Stimulated activated naive CD8-positive, alpha-beta T cell treated with anti-CD3 and anti-CD28 coated beads, Interleukin-15, amount 100 ng/mL, for 72 hours (primary cell): ENCODE measurements around the gene PSMC1.
A peak's percentile ranks its signal among the peaks of the same experiment; 100 is the strongest.
"Not testable (repeated sequence)": the region's sequence is repeated elsewhere in the genome, so short reads cannot be mapped to it uniquely, and the experiment has no call there.

ENCODE experiments used
- ATAC-seq: fragments of 150-1000 bp; cut with Tn5 transposase; 2 replicates; pipeline ENCODE4 v1.10.0; 2021; ENCODE audit warnings: mild to moderate bottlenecking, moderate library complexity
- DNase-seq, 2 donors: peaks; one replicate each; pipeline ENCODE4 v3.0.0; 2021 to 2022
- H3K27ac Mint-ChIP-seq, 2 donors: one replicate each; pipeline ENCODE4 v1.8.0; 2022; ENCODE audit warnings: mild to moderate bottlenecking in 2 of 2, mixed read lengths in 2 of 2, moderate library complexity in 2 of 2
- H3K27me3 Mint-ChIP-seq: one replicate; pipeline ENCODE4 v1.8.0; 2022; ENCODE audit warnings: mixed read lengths
- H3K4me1 Mint-ChIP-seq: one replicate; pipeline ENCODE4 v1.8.0; 2022; ENCODE audit warnings: mild to moderate bottlenecking, mixed read lengths
- H3K4me3 Mint-ChIP-seq, 2 donors: one replicate each; pipeline ENCODE4 v1.8.0; 2022; ENCODE audit warnings: mild to moderate bottlenecking in 2 of 2, mixed read lengths in 2 of 2, moderate library complexity in 1 of 2
- H3K9me3 Mint-ChIP-seq, 2 donors: one replicate each; pipeline ENCODE4 v1.8.0; 2022; ENCODE audit warnings: mixed read lengths in 2 of 2

PSMC1 gene

DNA sequence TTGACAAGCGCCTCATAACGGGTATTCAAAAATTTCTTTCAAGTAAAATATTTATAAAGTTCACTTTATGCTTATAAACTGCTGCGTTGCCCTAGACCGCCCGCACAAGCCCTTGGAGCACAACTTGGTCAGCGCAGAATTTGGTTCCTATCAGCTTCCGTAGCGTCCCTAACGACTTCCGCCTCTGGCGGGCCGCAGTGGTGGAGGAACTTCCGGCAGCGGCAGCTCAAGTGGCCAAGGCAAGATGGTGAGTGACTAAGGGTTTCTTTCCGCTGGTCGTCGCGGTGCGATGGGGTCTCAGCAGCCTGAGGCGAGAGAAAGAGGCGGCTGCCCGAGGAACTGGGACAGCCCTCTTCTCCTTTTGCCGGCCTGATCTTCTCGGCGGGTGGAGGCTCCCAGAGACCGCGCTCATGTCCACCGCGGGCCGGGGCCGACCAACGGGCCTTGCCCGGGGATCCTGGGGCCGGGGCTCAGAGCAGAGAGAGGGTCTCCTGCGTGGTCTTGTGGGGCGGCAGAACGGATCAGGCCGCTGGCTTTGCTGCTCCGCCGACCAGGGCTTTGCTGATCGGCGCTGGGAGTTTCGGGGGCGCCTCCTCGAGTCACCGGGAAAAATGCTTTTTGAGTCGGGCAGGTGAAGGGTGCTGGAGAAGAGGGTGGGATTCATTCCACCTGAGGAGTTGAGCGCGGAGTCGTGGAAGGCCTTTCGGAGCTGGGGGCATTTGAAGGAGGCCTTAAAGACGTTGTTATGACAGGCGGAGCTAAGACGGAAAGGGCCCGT lies at the start of gene PSMC1:
TSS of gene PSMC1 (plus strand) at position 200 of the 778 bp plus-strand sequence. CDS start at position 245, 45 bp downstream.
- peak within 1 kb of the TSS; percentile 99 to 100 for H3K27ac Mint-ChIP-seq
- H3K27me3 Mint-ChIP-seq, result no peaks in the 10 kb centered on the region
- ATAC-seq (peak; percentile 99), DNase-seq (peak; percentile 84 to 93)
- peaks cover 32% of the 10 kb centered on the region for H3K4me1 Mint-ChIP-seq
- H3K9me3 Mint-ChIP-seq, result no peaks in the 10 kb centered on the region
- H3K4me3 Mint-ChIP-seq, result peak within 1 kb of the TSS; percentile 98 to 99

DNA sequence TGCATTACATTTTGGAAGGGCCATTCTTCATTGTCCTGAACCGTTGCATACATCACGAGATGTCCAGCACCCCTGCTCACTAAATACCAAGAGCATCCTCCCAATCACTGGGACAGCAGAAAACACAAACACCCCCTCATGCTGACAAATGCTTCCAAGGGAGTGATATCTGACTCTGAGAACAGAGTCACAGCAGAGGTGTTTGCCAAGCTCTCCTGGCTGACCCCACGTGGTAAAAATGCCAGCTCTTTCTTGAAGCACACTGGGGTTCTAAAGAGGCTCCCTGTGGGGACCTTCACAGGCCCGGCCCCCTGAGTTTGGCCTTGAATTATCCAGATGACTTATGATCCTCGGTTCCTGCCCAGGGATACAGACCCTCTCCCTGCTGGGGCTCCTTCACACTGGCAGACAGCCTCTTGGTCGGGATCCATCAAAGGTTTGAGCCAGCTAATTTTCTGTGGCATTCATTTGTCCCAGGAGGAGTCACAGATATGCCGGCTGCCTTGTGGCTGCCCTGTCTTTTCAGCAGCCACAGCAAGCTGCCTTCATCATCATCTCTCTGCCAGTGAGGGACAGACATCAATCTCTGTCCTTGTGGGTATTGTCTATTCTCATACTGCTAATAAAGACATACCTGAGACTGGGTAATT lies 43.1 kb upstream of the PSMC1 start:
- Mint-ChIP-seq H3K27ac (peak overlapping the region in 1 of 2 donors; percentile 19), H3K4me3 (no peak overlapping the region), H3K9me3 (peaks cover 0 to 16% of the 10 kb centered on the region in 2 donors), H3K4me1 (no peaks in the 10 kb centered on the region), H3K27me3 (peaks cover 8% of the 10 kb centered on the region)
- DNase-seq (no peak), ATAC-seq (no peak)

DNA sequence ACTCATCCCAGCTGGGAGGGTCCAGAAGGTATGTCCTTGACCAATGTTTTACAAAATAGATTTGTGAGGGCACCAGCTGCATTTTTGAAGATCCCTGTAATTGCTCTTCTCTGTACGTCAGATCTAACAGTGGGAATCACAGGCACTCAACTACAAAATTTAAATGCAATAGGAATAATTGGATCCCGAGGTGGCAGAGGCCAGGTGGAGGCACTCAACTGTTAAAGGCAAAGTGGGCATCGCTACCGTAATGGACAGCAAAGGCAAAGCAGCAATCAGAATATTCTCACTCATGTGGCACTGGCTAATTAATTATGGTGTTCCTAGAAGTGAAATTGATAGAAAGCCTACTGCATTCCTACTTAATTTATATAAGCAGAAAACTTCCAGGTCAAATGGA lies 27.9 kb upstream of the PSMC1 start:
- ATAC-seq (no peak), DNase-seq (no peak)
- Mint-ChIP-seq H3K4me1 (no peaks in the 10 kb centered on the region), H3K4me3 (no peak overlapping the region), H3K27me3 (peaks cover 2% of the 10 kb centered on the region), H3K27ac (no peak overlapping the region), H3K9me3 (peaks cover under 1 to 11% of the 10 kb centered on the region in 2 donors)

DNA sequence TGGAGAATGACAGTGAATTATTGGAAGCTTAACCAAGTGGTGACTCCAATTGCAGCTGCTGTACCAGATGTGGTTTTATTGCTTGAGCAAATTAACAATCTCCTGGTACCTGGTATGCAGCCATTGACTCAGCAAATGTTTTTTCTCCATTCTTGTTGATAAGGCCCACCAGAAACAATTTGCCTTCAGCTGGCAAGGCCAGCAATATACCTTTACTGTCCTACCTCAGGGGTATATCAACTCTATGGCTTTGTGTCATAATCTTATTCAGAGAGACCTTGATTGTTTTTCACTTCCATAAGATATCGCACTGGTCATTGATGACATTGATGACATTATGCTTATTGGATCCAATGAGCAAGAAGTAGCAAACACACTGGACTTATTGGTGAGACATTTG lies 26.4 kb upstream of the PSMC1 start:
- not testable (repeated sequence) for H3K9me3 Mint-ChIP-seq, DNase-seq, H3K27ac Mint-ChIP-seq, H3K4me1 Mint-ChIP-seq, ATAC-seq, H3K27me3 Mint-ChIP-seq, H3K4me3 Mint-ChIP-seq

DNA sequence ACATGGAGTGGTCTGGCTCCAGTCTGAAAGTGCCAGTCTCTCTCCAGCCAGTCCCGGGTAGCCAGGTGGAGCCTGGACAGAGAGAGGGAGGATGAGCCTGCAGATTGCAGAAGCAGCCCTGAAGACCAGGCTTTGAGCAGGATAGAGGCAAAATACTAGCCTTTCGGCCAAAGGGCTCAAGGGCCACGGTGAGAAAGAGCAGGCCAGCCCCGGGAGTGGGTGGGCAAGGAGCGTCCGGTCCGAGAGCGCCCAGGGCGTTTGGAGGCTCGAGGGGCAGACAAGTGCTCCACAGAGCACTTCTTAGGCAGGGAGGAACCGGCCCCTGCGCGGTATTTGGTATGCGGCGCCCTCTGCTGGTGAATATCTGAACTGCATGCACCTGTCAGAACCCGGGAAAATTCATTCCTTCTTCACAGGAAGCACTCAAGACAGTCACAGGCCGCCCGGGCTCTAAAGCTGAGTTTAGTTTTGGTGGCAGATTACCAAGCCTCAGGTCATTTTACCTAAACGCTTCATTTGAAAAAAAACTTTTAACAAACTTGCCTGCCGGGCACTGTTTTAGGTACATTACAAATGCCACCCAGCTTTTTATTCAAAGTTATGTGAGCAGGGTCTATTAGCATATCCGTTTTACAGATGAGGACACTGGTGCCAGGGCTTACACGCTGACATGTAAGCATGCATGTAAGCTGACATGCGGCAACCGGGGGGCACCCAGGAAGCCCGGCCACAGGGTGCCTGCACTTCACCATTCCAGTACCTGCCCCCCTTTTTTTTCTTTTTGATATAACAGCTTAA lies 21.0 kb upstream of the PSMC1 start:
- Mint-ChIP-seq H3K27ac (no peak overlapping the region), H3K9me3 (peaks cover 25 to 32% of the 10 kb centered on the region in 2 donors), H3K27me3 (peaks cover 23% of the 10 kb centered on the region), H3K4me1 (no peaks in the 10 kb centered on the region), H3K4me3 (no peak overlapping the region)
- DNase-seq, result peak; percentile 61 to 62
- ATAC-seq, result peak; percentile 78

DNA sequence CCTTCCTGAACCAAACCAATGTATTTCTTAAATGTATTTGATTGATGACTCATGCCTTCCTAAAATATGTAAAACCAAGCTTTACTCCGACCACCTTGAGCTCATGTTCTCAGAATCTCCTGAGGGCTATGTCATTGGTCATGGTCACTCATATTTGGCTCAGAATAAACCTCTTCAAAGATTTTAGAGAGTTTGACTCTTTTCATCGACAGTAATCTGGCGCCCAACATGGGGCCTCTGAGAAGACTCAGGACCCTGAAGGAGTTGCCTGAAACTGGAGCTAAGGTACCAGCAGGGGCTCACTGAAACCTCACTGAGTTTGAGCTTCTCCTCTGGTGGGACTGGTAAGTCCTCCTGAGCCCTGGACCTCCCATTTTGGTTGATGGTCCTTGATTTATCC lies 17.2 kb upstream of the PSMC1 start:
- no peak for DNase-seq
- Mint-ChIP-seq H3K27me3 (peaks cover 23% of the 10 kb centered on the region), H3K4me3 (no peak overlapping the region), H3K4me1 (no peaks in the 10 kb centered on the region), H3K27ac (no peak overlapping the region), H3K9me3 (peaks cover 32 to 41% of the 10 kb centered on the region in 2 donors)
- no peak for ATAC-seq

DNA sequence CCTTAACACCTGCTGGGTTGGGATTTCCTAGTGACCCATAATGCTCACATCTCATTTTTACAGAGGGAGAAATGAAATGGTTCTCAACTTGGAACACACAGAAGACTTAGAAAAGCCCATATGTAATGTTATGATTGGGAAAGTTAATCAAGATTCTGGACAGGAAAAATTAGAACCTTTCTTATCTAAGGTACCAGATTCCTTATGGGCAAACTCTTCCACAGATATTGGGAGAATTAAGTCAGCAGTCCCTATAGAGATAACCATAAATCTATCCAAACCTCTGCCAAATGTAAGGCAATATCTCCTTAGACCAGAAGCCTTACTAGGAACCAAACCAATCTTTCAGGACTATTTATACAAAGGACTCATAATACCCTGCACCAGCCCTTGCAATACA lies 13.9 kb upstream of the PSMC1 start:
- DNase-seq (no peak), ATAC-seq (no peak)
- no peaks in the 10 kb centered on the region for H3K4me1 Mint-ChIP-seq
- H3K27me3 Mint-ChIP-seq, result peaks cover 3% of the 10 kb centered on the region
- no peak overlapping the region for H3K27ac Mint-ChIP-seq
- H3K4me3 Mint-ChIP-seq, result no peak overlapping the region
- peaks cover 30 to 33% of the 10 kb centered on the region in 2 donors for H3K9me3 Mint-ChIP-seq

DNA sequence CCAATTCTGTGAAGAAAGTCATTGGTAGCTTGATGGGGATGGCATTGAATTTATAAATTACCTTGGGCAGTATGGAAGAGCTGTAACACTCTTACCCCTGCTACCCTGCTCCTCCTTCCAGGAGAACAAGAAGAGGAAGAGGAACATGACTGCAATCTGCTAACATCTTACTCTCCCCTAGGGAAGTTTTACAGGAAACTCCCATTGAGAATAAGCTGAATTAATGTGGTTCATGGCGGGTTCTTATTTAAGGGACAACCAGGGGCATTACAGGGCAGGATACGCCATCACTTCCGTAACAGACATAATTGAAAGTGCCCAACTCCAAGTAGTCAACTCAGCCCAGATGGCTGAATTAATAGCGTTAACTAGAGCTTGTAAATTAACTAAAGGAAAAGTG lies 9.4 kb upstream of the PSMC1 start:
- ATAC-seq, result no peak
- no peak for DNase-seq
- no peaks in the 10 kb centered on the region for H3K4me1 Mint-ChIP-seq
- no peaks in the 10 kb centered on the region for H3K9me3 Mint-ChIP-seq
- H3K27me3 Mint-ChIP-seq, result peaks cover 25% of the 10 kb centered on the region
- H3K27ac Mint-ChIP-seq, result no peak overlapping the region
- no peak overlapping the region for H3K4me3 Mint-ChIP-seq

DNA sequence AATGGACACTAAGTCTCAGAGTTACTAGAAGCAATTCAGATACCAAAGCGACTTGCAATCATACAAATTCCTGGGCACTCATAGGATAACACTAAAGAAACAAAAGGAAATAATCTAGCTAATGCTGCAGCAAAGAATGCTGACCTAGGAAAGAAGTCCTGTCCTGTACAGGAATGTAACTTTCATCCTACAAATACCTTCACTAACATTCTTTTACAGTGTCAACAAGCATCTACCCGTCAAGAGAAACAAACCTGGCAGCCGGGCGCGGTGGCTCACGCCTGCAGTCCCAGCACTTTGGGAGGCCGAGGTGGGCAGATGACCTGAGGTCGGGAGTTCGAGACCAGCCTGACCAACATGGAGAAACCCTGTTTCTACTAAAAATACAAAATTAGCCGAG lies 8.9 kb upstream of the PSMC1 start:
- not testable (repeated sequence) for H3K4me3 Mint-ChIP-seq, ATAC-seq, H3K4me1 Mint-ChIP-seq, DNase-seq, H3K9me3 Mint-ChIP-seq, H3K27ac Mint-ChIP-seq
- H3K27me3 Mint-ChIP-seq, result peaks cover 25% of the 10 kb centered on the region

DNA sequence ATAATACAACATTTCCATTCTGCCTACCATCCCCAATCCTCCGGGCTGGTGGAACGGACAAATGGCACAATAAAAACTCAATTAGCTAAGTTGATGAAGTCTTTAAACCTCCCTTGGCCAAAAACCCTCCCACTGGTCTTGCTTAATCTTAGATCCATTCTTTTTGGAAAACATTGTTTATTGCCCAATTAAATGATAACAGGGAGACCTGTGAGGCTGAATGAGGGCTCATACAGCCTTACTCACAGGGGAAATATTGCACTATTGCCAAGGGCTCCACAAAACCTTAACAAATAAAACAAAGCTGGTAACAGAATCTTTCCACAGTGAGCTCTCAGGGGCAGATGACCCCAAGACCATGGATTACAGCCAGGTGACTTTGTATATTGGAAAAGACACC lies 7.8 kb upstream of the PSMC1 start:
- Mint-ChIP-seq H3K4me3 (no peak overlapping the region), H3K9me3 (no peaks in the 10 kb centered on the region), H3K27ac (no peak overlapping the region), H3K4me1 (no peaks in the 10 kb centered on the region), H3K27me3 (peaks cover 25% of the 10 kb centered on the region)
- ATAC-seq, result no peak
- DNase-seq, result no peak

DNA sequence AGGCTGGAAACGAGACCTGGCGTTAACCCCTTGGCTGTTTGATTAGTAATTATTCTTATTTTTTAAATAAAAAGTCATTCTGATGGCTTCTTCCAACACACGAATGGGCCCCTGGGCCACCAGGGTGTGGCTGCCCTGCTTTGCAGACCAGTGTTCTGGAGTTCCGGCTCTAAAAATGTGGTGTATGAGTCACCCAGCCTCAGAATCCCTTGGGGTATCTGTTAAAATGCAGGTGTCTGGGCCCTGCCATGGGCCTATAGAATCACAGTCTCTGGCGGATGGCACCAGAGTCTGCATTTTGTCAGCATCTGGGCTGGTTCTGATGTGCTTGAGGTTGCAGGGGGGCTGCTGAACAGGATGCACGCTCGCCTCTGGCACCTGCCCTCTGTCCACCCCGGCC lies 2.5 kb upstream of the PSMC1 start:
- Mint-ChIP-seq H3K27me3 (peaks cover 8% of the 10 kb centered on the region), H3K4me1 (peaks cover 31% of the 10 kb centered on the region), H3K27ac (no peak overlapping the region), H3K4me3 (no peak overlapping the region), H3K9me3 (no peaks in the 10 kb centered on the region)
- no peak for DNase-seq
- no peak for ATAC-seq

DNA sequence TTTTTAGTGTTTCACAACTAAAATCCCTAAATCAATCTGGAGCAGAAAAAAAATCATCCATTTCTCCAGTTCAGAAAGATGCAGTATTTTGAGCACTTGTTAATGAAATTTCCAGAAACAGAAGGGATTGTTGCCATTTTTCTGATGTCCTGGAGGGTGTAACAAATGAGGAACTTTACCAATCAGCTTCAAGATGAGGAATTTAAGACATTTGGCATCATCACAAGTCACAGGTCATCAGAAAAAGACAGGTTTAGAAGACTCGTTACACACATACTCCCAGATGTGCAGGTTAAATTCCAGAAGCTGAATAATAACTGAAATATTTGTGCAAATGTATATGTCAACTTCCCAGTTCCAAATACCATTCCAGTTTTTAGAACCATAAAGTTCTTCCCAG lies 482 bp upstream of the PSMC1 start:
- Mint-ChIP-seq H3K27me3 (no peaks in the 10 kb centered on the region), H3K9me3 (no peaks in the 10 kb centered on the region), H3K4me1 (peaks cover 32% of the 10 kb centered on the region), H3K4me3 (peak overlapping the region; percentile 55 to 98), H3K27ac (peak overlapping the region in 1 of 2 donors; percentile 89)
- DNase-seq (no peak), ATAC-seq (no peak)

DNA sequence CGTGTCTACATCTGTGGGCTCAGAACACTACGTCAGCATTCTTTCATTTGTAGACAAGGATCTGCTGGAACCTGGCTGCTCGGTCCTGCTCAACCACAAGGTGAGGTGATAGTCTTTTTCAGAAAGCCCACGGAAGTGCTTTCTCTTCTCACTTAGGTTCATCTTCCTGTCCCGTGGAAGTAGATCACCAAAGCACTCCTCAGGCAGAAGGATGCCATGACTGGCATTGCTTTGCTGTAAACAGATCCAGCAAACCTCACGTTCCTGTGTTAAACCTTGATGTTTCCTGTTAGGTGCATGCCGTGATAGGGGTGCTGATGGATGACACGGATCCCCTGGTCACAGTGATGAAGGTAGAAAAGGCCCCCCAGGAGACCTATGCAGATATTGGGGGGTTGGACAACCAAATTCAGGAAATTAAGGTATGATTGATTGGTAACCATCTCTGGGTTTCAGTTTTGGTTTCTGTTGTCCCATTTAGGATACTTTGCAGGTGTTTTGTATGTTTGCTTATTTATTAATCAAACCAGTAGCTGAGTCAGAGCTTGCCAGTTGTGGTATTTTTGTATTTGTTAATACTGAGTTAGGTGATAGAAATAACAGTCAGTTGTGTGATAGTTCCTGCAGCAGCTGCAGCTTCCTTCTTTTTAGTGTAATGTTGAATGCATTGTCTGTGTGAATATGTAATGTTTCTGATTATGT lies 7.5 kb downstream of the PSMC1 start:
- no peak for ATAC-seq

DNA sequence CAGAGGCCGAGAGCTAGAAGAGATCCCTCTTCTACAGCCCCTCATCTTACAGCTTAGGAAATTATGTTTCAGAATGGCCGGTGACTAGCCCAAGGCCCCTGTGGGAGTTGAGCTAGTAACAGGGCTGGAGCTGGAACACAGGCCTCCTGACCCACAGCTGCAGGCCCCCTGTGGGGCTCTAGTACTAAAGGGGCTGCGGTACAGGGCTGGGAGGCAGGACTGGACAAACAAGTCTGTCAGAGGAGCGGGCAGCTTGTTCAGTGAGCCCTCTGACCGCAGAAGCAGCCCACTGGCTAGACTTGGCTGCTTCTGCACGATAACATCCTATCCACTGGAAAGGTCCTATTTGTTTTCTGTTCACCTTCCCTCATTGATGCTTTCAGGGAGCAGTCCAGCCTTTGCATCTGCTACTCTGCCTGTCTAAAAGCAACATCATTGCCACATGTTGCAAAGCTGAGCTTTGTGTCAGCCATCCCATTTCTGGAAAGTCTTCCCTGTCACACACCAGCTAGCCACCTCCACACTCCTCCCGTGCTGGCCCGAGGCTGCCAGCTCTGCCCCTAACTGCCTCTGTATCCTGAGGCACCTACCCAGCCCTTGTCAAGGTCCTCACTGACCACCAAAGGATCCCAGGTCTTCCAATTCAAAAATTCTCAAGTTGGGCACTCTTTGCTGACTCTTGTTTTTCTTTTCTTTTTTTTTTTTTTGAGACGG lies 10.2 kb downstream of the PSMC1 start:
- no peaks in the 10 kb centered on the region for H3K27me3 Mint-ChIP-seq
- ATAC-seq (no peak), DNase-seq (no peak)
- peak overlapping the region in 1 of 2 donors; percentile 90 for H3K27ac Mint-ChIP-seq
- no peaks in the 10 kb centered on the region for H3K9me3 Mint-ChIP-seq
- H3K4me1 Mint-ChIP-seq, result peaks cover 9% of the 10 kb centered on the region
- H3K4me3 Mint-ChIP-seq, result no peak overlapping the region

More for the DNA sequence above, 7.5 kb downstream of the PSMC1 start:
- Mint-ChIP-seq H3K4me1 (peaks cover 10% of the 10 kb centered on the region), H3K4me3 (no peak overlapping the region), H3K27me3 (no peaks in the 10 kb centered on the region), H3K27ac (peak overlapping the region in 1 of 2 donors; percentile 63), H3K9me3 (no peaks in the 10 kb centered on the region)
- no peak for DNase-seq

DNA sequence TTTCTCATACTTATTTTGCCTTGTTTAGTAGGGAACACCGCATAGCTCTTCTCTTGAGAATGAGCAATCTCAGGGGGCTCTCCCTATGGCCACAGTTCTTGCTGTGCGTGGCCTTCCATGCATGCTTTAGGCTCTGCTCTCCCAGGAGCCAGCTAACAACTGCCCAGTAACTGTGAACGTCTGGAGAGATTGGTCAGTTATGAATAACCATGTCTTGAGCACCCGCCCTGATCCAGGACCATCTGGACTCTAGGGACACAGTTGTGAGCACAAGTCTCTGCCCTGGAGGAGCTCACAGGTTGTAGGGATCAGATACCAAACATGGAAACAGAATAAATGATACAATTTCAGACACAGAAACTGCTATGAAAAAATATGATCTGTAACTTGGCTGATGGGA lies 12.1 kb downstream of the PSMC1 start:
- H3K27ac Mint-ChIP-seq, result peak overlapping the region in 1 of 2 donors; percentile 13
- H3K4me3 Mint-ChIP-seq, result no peak overlapping the region
- H3K27me3 Mint-ChIP-seq, result no peaks in the 10 kb centered on the region
- ATAC-seq (no peak), DNase-seq (no peak)
- no peaks in the 10 kb centered on the region for H3K9me3 Mint-ChIP-seq
- H3K4me1 Mint-ChIP-seq, result peaks cover 9% of the 10 kb centered on the region
